A549 (cell line): ENCODE data around the gene INTS7. TPM values are rescaled to one million over a fixed set of nuclear protein-coding genes. Genes with fewer than 3 reads are reported as not detected.

Source experiments
- ATAC-seq, 2 experiments: fragments of 200-7000 bp in 1 of 2; fragments of >200 bp in 1 of 2; cut with Nextera tagmentation in 1 of 2; cut with Tn5 transposase in 1 of 2; 3 replicates each; pipeline versions ENCODE4 v1.8.0 to v1.9.1; 2018 to 2020; ENCODE audit warnings: mild to moderate bottlenecking in 1 of 2, moderate library complexity in 1 of 2
- CTCF ChIA-PET: fragments of 300-600 bp; sonication (Branson Sonifier 250); formaldehyde crosslinking; extraction: SDS; loops from one replicate; lab custom pipeline; 2021; ENCODE audit warnings: antibody characterized with exemption, inconsistent platforms; lab: Yijun Ruan, JAX
- POLR2A ChIA-PET: fragments of 350-600 bp; formaldehyde crosslinking; extraction: SDS; loops from one replicate; lab custom pipeline; 2021; ENCODE audit warnings: antibody characterized with exemption, inconsistent platforms; lab: Yijun Ruan, JAX
- DNase-seq, 2 experiments: peaks; one replicate each; pipeline versions ENCODE4 v3.0.0 to v3.0.0-alpha.2; 2011 to 2016; ENCODE audit warnings: low read depth in 1 of 2, low spot score in 1 of 2
- FAIRE-seq: peaks from 2 replicates; lab custom pipeline; 2011; peaks lifted over from hg19 to GRCh38; lab: Jason Lieb, UNC
- H3K27ac ChIP-seq, 2 experiments: fragments of >200 bp; sonication (Bioruptor Twin); formaldehyde crosslinking; 3 replicates each; pipeline ENCODE4 v1.5.1; 2016 to 2017
- H3K4me1 ChIP-seq: fragments of >200 bp; sonication (Bioruptor Twin); formaldehyde crosslinking; 3 replicates; pipeline ENCODE4 v1.6.1; 2016
- H3K4me2 ChIP-seq: fragments of >200 bp; sonication (Bioruptor Twin); formaldehyde crosslinking; 3 replicates; pipeline ENCODE4 v1.6.1; 2016
- H3K4me3 ChIP-seq: fragments of >200 bp; sonication (Bioruptor Twin); formaldehyde crosslinking; 3 replicates; pipeline ENCODE4 v1.5.1; 2016
- H3K9me3 ChIP-seq: fragments of >200 bp; sonication (Bioruptor Twin); formaldehyde crosslinking; 3 replicates; pipeline ENCODE4 v1.6.1; 2016
- BHLHE40 ChIP-seq: IDR thresholded peaks from 2 replicates; pipeline ENCODE4 v1.6.1; 2012; ENCODE audit warnings: low read depth, low read length, inconsistent platforms
- CHD2 ChIP-seq: fragments of 150-350 bp; IDR thresholded peaks from 2 replicates; pipeline ENCODE4 v1.6.1; 2014; ENCODE audit warnings: low read length; ENCODE audit not compliant: partially characterized antibody
- EHF ChIP-seq: fragments of 250-450 bp; sonication (Bioruptor Pico); IDR thresholded peaks from 2 replicates; pipeline ENCODE4 v1.5.0; 2020; ENCODE audit warnings: mild to moderate bottlenecking
- EHMT2 ChIP-seq: fragments of 200-600 bp; sonication (generic); IDR thresholded peaks from 2 replicates; pipeline ENCODE4 v1.6.1; 2016; ENCODE audit warnings: antibody characterized with exemption, low read depth, mild to moderate bottlenecking, moderate library complexity
- EP300 ChIP-seq, 2 experiments: fragments of >200 bp; sonication (Bioruptor Twin); formaldehyde crosslinking; IDR thresholded peaks; 2 replicates in 1 of 2; 3 replicates in 1 of 2; pipeline ENCODE4 v1.6.1; 2016 to 2017
- FOSB ChIP-seq: fragments of 250-450 bp; sonication (Bioruptor Pico); IDR thresholded peaks from 2 replicates; pipeline ENCODE4 v1.5.0; 2020; ENCODE audit warnings: mild to moderate bottlenecking, moderate library complexity
- FOXS1 ChIP-seq: fragments of 250-450 bp; sonication (Bioruptor Pico); IDR thresholded peaks from 2 replicates; pipeline ENCODE4 v1.5.0; 2020; ENCODE audit warnings: mild to moderate bottlenecking, moderate library complexity
- HEYL ChIP-seq: fragments of 250-450 bp; sonication (Bioruptor Pico); IDR thresholded peaks from 2 replicates; pipeline ENCODE4 v1.8.0; 2021; ENCODE audit warnings: mild to moderate bottlenecking, moderate library complexity
- HOXB5 ChIP-seq: fragments of 250-450 bp; sonication (Bioruptor Pico); IDR thresholded peaks from 2 replicates; pipeline ENCODE4 v1.5.0; 2020; ENCODE audit warnings: mild to moderate bottlenecking, moderate library complexity
- JUNB ChIP-seq: fragments of >200 bp; sonication (Bioruptor Twin); formaldehyde crosslinking; IDR thresholded peaks from 2 replicates; pipeline ENCODE4 v1.6.1; 2016
- MAFK ChIP-seq: fragments of 450-650 bp; IDR thresholded peaks from 2 replicates; pipeline ENCODE4 v1.6.1; 2014; ENCODE audit not compliant: partially characterized antibody
- MYC ChIP-seq: IDR thresholded peaks from 2 replicates; pipeline ENCODE4 v1.6.1; 2012; ENCODE audit warnings: mild to moderate bottlenecking, inconsistent platforms, low read length, improper control_type of control experiment, borderline replicate concordance
- NFE2L2 ChIP-seq: fragments of 150-350 bp; conservative IDR thresholded peaks from 2 replicates; pipeline ENCODE4 v1.6.1; 2014; ENCODE audit warnings: low read length
- PHF8 ChIP-seq: fragments of 200-600 bp; sonication (generic); IDR thresholded peaks from 2 replicates; pipeline ENCODE4 v1.6.1; 2016; ENCODE audit warnings: low read depth, mild to moderate bottlenecking, antibody characterized with exemption, moderate library complexity, borderline replicate concordance
- RARB ChIP-seq: fragments of 250-450 bp; sonication (Bioruptor Pico); IDR thresholded peaks from 2 replicates; pipeline ENCODE4 v1.8.0; 2021; ENCODE audit warnings: mild to moderate bottlenecking, moderate library complexity
- RCOR1 ChIP-seq: fragments of 150-350 bp; IDR thresholded peaks from 2 replicates; pipeline ENCODE4 v1.6.1; 2014; ENCODE audit warnings: antibody characterized with exemption, low read length, low read depth
- RFX5 ChIP-seq: fragments of 450-650 bp; IDR thresholded peaks from 2 replicates; pipeline ENCODE4 v1.7.1; 2014; ENCODE audit warnings: antibody characterized with exemption, mild to moderate bottlenecking, moderate library complexity
- TP53 ChIP-seq: fragments of 250-450 bp; sonication (Bioruptor Pico); IDR thresholded peaks from 2 replicates; pipeline ENCODE4 v1.5.0; 2021; ENCODE audit warnings: mild to moderate bottlenecking, moderate library complexity
- USF2 ChIP-seq: fragments of 450-650 bp; IDR thresholded peaks from 2 replicates; pipeline ENCODE4 v1.6.1; 2014; ENCODE audit warnings: antibody characterized with exemption
- ZNF302 ChIP-seq: fragments of 250-450 bp; sonication (Bioruptor Pico); IDR thresholded peaks from 2 replicates; pipeline ENCODE4 v1.9.0; 2021; ENCODE audit warnings: inconsistent platforms, mild to moderate bottlenecking, moderate library complexity
- WGBS: methylation state at CpG from one replicate; pipeline ENCODE4 v1.1.6; 2017; ENCODE audit errors: missing lambda C conversion rate; 5-methylcytosine and 5-hydroxymethylcytosine counted together
- polyA plus RNA-seq, 4 experiments: library from polyadenylated mRNA; depleted of rRNA in 3 of 4; stranded (reverse); fragments of >200 nt; fragmentation: RNase III in 1 of 4; extraction: RNeasy Plus Mini Kit Qiagen cat#74134 plus additional on column Dnase treatment in 1 of 4; gene quantifications; 2 replicates in 3 of 4; 3 replicates in 1 of 4; pipeline ENCODE4 v1.2.3, GENCODE V29; 2011 to 2017
- TF ChIP-seq, protein P1 (sequence below): fragments of 150-350 bp; IDR thresholded peaks from 2 replicates; pipeline ENCODE4 v1.6.1; 2014; ENCODE audit warnings: low read depth, mild to moderate bottlenecking, low read length
- TF ChIP-seq, protein P2 (sequence below): fragments of >200 bp; sonication (Bioruptor Twin); formaldehyde crosslinking; IDR thresholded peaks from 2 replicates; pipeline ENCODE4 v1.6.1; 2016

INTS7 gene
- polyA plus RNA-seq, 2 of the 4 experiments (the other 2 are of a cell fraction) = 21.5 to 47.2 TPM

GRCh38 chr1:212009561-212009960, 25.8 kb downstream of the INTS7 start:
- no peaks in the 10 kb centered on the region for H3K9me3 ChIP-seq
- TF ChIP-seq RCOR1 = no peak
- TF ChIP-seq EP300 (IDR thresholded peaks at IDR 0.05) = no peak
- no peak for TF ChIP-seq MYC
- no peak for TF ChIP-seq BHLHE40
- 97% methylated on average over 1 of the region's 1 CpG for WGBS
- FAIRE-seq = no peak
- H3K4me3 ChIP-seq = no peak overlapping the region
- H3K27ac ChIP-seq = no peak overlapping the region
- POLR2A ChIA-PET = interaction anchor here (1.2 to 1.6 kb wide), 2 partner anchors 25 to 26 kb away, joined by 5 to 11 read pairs; partner anchors contain the start of genes DTL and INTS7
- ATAC-seq = no peak
- H3K4me2 ChIP-seq = no peak overlapping the region
- CTCF ChIA-PET = interaction anchor here (0.8 to 4.3 kb wide), 8 partner anchors 10 to 446 kb away, joined by 3 to 47 read pairs (median 4); partner anchors contain the start of genes DTL and INTS7
- no peak for DNase-seq
- H3K4me1 ChIP-seq = peaks cover 13% of the 10 kb centered on the region

GRCh38 chr1:212007886-212008285, 27.5 kb downstream of the INTS7 start:
- H3K4me3 ChIP-seq = no peak overlapping the region
- no peak overlapping the region for H3K4me2 ChIP-seq
- ATAC-seq (no peak), DNase-seq (no peak), FAIRE-seq (no peak)
- POLR2A ChIA-PET = no interaction called here
- no peaks in the 10 kb centered on the region for H3K9me3 ChIP-seq
- no peak overlapping the region for H3K27ac ChIP-seq
- WGBS = 92% methylated on average over 9 of the region's 9 CpGs
- TF ChIP-seq HOXB5 (CRISPR knock-in tag) = no peak
- no peak for TF ChIP-seq PHF8
- TF ChIP-seq, all 56 proteins: peak for 0
- H3K4me1 ChIP-seq = 0 out of 3 replicates have a peak, but pooled peaks cover under 1% of the 10 kb centered on the region
- CTCF ChIA-PET = interaction anchor here (1.3 to 4.3 kb wide), 2 partner anchors 15 to 27 kb away, joined by 4 to 47 read pairs; partner anchors contain the start of genes DTL and INTS7

- H3K27ac ChIP-seq = no peak overlapping the region
- H3K4me2 ChIP-seq = no peak overlapping the region
- H3K9me3 ChIP-seq = no peaks in the 10 kb centered on the region
- POLR2A ChIA-PET = no interaction called here
- no peaks in the 10 kb centered on the region for H3K4me1 ChIP-seq
- H3K4me3 ChIP-seq = no peak overlapping the region
- TF ChIP-seq RFX5 (no peak), USF2 (no peak), MAFK (no peak), EP300 (IDR thresholded peaks at IDR 0.05) (no peak), FOSB (CRISPR knock-in tag) (no peak), CHD2 (no peak)
- CTCF ChIA-PET = interaction anchor here (0.9 to 4.3 kb wide), 2 partner anchors 27 to 326 kb away, joined by 3 to 47 read pairs; partner anchors contain the start of genes DTL and INTS7
- FAIRE-seq = no peak
- DNase-seq = no peak
- WGBS = 97% methylated on average over 4 of the region's 4 CpGs
- ATAC-seq = no peak
These were observed 28.2 kb downstream of the INTS7 start for GRCh38 chr1:212007178-212007577.

GRCh38 chr1:212004895-212005608, 30.3 kb downstream of the INTS7 start:
- peak in 1 of 2 experiments; percentile 23 for DNase-seq
- Histone ChIP-seq H3K9me3 (no peaks in the 10 kb centered on the region), H3K27ac (no peak overlapping the region), H3K4me2 (no peak overlapping the region), H3K4me1 (no peaks in the 10 kb centered on the region), H3K4me3 (no peak overlapping the region)
- WGBS = 72% methylated on average over 7 of the region's 7 CpGs
- FAIRE-seq = peak; percentile 70
- TF ChIP-seq RARB (no peak), EHMT2 (peak; percentile 43; the same call in 1 of the 2 replicates)
- peak in 1 of 2 experiments; percentile 71; a peak in 3 of 6 replicates for ATAC-seq
- CTCF ChIA-PET = interaction anchor here (1.0 to 3.1 kb wide), 6 partner anchors 18 to 324 kb away, joined by 3 to 19 read pairs (median 6); partner anchors contain the start of genes DTL and INTS7
- POLR2A ChIA-PET = no interaction called here

DNA sequence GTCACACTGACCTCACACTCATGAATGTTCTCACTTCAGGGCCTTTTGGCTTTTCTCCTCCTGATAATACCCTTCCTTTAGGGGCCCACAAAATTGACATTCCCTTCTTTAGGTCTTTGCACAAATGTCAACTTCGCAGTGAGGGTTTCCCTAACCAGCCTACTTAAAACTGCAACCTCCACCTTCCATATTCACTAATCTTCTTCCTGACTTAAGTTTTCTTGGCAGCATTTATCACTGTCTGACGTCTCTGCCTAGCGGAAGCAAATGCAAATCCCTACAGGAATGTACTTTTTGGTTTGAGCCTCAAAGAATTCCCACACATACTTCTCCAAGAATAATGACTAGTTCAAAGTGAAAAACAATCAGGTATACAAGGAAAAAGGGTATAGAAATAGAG, 32.8 kb downstream of the INTS7 start:
- FAIRE-seq (no peak), ATAC-seq (no peak), DNase-seq (no peak)
- WGBS = 94% methylated on average over 3 of the region's 3 CpGs
- Histone ChIP-seq H3K4me2 (no peak overlapping the region), H3K4me1 (no peaks in the 10 kb centered on the region), H3K27ac (no peak overlapping the region), H3K4me3 (no peak overlapping the region), H3K9me3 (0 out of 3 replicates have a peak, but pooled peaks cover 3% of the 10 kb centered on the region)
- POLR2A ChIA-PET = no interaction called here
- CTCF ChIA-PET = interaction anchor here (0.9 to 1.6 kb wide), 2 partner anchors 33 to 304 kb away, joined by 4 to 5 read pairs; partner anchors contain the start of genes DTL and INTS7
- TF ChIP-seq JUNB = no peak
- TF ChIP-seq BHLHE40 = no peak
- no peak for TF ChIP-seq ZNF302 (CRISPR knock-in tag)
- no peak for TF ChIP-seq RARB
- TF ChIP-seq EHF (CRISPR knock-in tag) = no peak
- no peak for TF ChIP-seq RCOR1
- TF ChIP-seq, protein P1, sequence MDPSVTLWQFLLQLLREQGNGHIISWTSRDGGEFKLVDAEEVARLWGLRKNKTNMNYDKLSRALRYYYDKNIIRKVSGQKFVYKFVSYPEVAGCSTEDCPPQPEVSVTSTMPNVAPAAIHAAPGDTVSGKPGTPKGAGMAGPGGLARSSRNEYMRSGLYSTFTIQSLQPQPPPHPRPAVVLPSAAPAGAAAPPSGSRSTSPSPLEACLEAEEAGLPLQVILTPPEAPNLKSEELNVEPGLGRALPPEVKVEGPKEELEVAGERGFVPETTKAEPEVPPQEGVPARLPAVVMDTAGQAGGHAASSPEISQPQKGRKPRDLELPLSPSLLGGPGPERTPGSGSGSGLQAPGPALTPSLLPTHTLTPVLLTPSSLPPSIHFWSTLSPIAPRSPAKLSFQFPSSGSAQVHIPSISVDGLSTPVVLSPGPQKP = no peak
- TF ChIP-seq HEYL (CRISPR knock-in tag) = no peak
- TF ChIP-seq NFE2L2 = no peak
- TF ChIP-seq, protein P2, sequence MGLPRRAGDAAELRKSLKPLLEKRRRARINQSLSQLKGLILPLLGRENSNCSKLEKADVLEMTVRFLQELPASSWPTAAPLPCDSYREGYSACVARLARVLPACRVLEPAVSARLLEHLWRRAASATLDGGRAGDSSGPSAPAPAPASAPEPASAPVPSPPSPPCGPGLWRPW = no peak
- no peak for TF ChIP-seq USF2
- TF ChIP-seq TP53 (CRISPR knock-in tag) = no peak
- no peak for TF ChIP-seq FOXS1 (CRISPR knock-in tag)
